PC-9 (cell line): ENCODE data around the gene TANC1. TPM values are rescaled to one million over a fixed set of nuclear protein-coding genes. Genes with fewer than 3 reads are reported as not detected.
A peak's percentile ranks its signal among the peaks of the same experiment; 100 is the strongest.

Experiments used
- BruUV-seq: library from RNA; stranded (reverse); fragments of 400-500 nt; replicated peaks from 2 replicates; lab custom pipeline; 2021; lab: Mats Ljungman, UMichigan
- CTCF ChIA-PET: fragments of 300-600 bp; sonication (Branson Sonifier 250); formaldehyde crosslinking; loops from one replicate; lab custom pipeline; 2022; ENCODE audit warnings: antibody characterized with exemption; lab: Charles Lee
- POLR2A ChIA-PET: fragments of 300-600 bp; sonication (Branson Sonifier 250); formaldehyde crosslinking; loops from one replicate; lab custom pipeline; 2022; ENCODE audit warnings: antibody characterized with exemption; ENCODE audit not compliant: unreplicated experiment; lab: Charles Lee
- DNase-seq, 2 experiments: peaks; one replicate each; pipeline versions ENCODE4 v3.0.0 to v3.0.0-alpha.2; 2015 to 2022; ENCODE audit warnings: mixed read lengths in 1 of 2
- H2AFZ ChIP-seq: fragments of 200-600 bp; sonication (generic); 2 replicates; pipeline ENCODE4 v1.8.1; 2017; ENCODE audit warnings: antibody characterized with exemption
- H3F3A ChIP-seq: fragments of 200-600 bp; sonication (generic); 2 replicates; pipeline ENCODE4 v1.8.1; 2017; ENCODE audit warnings: antibody characterized with exemption, mild to moderate bottlenecking, low read depth; ENCODE audit not compliant: insufficient read depth
- H3K27ac ChIP-seq: fragments of 200-600 bp; sonication (generic); 2 replicates; pipeline ENCODE4 v1.6.1; 2016; ENCODE audit warnings: mixed run types
- H3K27me3 ChIP-seq: fragments of 200-600 bp; sonication (generic); 2 replicates; pipeline ENCODE4 v1.6.1; 2016; ENCODE audit warnings: low read depth, mixed run types; ENCODE audit not compliant: insufficient read depth
- H3K36me3 ChIP-seq: fragments of 200-600 bp; sonication (generic); 2 replicates; pipeline ENCODE4 v1.6.1; 2016; ENCODE audit warnings: low read depth, mixed run types
- H3K4me1 ChIP-seq: fragments of 200-600 bp; sonication (generic); replicated peaks from 2 replicates; pipeline ENCODE4 v1.6.1; 2016; ENCODE audit warnings: mixed run types; ENCODE audit not compliant: insufficient read depth
- H3K4me2 ChIP-seq: fragments of 200-600 bp; sonication (generic); 2 replicates; pipeline ENCODE4 v1.6.1; 2017; ENCODE audit warnings: mixed run types
- H3K4me3 ChIP-seq: fragments of 200-600 bp; sonication (generic); 2 replicates; pipeline ENCODE4 v1.6.1; 2016; ENCODE audit warnings: mixed run types
- H3K79me2 ChIP-seq: fragments of 200-600 bp; sonication (generic); 2 replicates; pipeline ENCODE4 v1.6.1; 2017; ENCODE audit warnings: low read depth, mixed run types
- H3K9me2 ChIP-seq: fragments of 200-600 bp; sonication (generic); 2 replicates; pipeline ENCODE4 v1.8.1; 2017; ENCODE audit warnings: mild to moderate bottlenecking; ENCODE audit not compliant: insufficient read depth
- H3K9me3 ChIP-seq: fragments of 200-600 bp; sonication (generic); 2 replicates; pipeline ENCODE4 v1.8.1; 2016; ENCODE audit warnings: low read depth; ENCODE audit not compliant: insufficient read depth
- H4K20me1 ChIP-seq: fragments of 200-600 bp; sonication (generic); 2 replicates; pipeline ENCODE4 v1.8.1; 2017; ENCODE audit not compliant: insufficient read depth
- EZH2 ChIP-seq: fragments of 200-600 bp; sonication (generic); IDR thresholded peaks from 2 replicates; pipeline ENCODE4 v1.8.0; 2017; ENCODE audit warnings: antibody characterized with exemption, low read depth
- intact Hi-C: fragments of 100-400 bp; cut with micrococcal nuclease; formaldehyde crosslinking; loops from one replicate; pipeline ENCODE4 v1.10.0; 2022; ENCODE audit not compliant: unreplicated experiment
- total RNA-seq: library from RNA; stranded (reverse); gene quantifications from 2 replicates; pipeline ENCODE4 v1.2.3, GENCODE V29; 2021
- TF ChIP-seq, protein P1 (sequence below): fragments of 200-600 bp; sonication (generic); conservative IDR thresholded peaks from 2 replicates; pipeline ENCODE4 v1.6.1; 2017; ENCODE audit warnings: mixed run types, antibody characterized with exemption, mild to moderate bottlenecking, moderate library complexity

The TANC1 gene
- total RNA-seq, 1 experiment from 2014 or later, result 26.0 TPM

DNA sequence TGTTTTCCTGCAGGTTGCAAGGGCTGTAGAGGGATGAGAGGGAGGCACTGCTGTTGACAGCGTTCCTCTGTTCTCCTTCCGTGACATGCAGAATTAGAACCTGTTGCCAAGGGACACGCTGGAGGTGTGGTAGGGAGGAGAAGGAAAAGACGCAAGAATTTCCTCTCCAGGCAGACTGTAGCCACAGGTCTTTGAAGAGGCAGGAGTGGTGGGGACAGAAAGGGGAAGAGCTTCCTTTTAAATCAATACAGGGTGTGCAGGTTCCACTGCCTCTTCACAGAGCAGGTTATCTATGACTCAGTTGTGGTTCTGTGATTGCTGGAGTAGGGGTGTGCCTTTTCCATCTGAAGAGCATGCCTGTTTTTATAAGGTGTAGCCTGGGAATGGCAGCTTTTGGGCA, 185.0 kb downstream of the TANC1 start:
- ChIA-PET CTCF (no interaction called here), POLR2A (interaction anchor here (0.6 kb wide), 2 partner anchors 84 to 724 kb away, joined by 3 read pairs; no protein-coding TSS in a partner anchor)
- Histone ChIP-seq H3K4me1 (peaks cover 63% of the 10 kb centered on the region), H2AFZ (no peak overlapping the region), H3K9me2 (no peaks in the 10 kb centered on the region), H4K20me1 (no peaks in the 10 kb centered on the region), H3F3A (peaks cover 49% of the 10 kb centered on the region), H3K4me2 (peak overlapping the region; percentile 65), H3K27me3 (no peaks in the 10 kb centered on the region), H3K79me2 (peaks cover 21% of the 10 kb centered on the region), H3K9me3 (no peaks in the 10 kb centered on the region), H3K4me3 (no peak overlapping the region), H3K36me3 (no peaks in the 10 kb centered on the region), H3K27ac (peak overlapping the region; percentile 86)
- TF ChIP-seq, protein P1, sequence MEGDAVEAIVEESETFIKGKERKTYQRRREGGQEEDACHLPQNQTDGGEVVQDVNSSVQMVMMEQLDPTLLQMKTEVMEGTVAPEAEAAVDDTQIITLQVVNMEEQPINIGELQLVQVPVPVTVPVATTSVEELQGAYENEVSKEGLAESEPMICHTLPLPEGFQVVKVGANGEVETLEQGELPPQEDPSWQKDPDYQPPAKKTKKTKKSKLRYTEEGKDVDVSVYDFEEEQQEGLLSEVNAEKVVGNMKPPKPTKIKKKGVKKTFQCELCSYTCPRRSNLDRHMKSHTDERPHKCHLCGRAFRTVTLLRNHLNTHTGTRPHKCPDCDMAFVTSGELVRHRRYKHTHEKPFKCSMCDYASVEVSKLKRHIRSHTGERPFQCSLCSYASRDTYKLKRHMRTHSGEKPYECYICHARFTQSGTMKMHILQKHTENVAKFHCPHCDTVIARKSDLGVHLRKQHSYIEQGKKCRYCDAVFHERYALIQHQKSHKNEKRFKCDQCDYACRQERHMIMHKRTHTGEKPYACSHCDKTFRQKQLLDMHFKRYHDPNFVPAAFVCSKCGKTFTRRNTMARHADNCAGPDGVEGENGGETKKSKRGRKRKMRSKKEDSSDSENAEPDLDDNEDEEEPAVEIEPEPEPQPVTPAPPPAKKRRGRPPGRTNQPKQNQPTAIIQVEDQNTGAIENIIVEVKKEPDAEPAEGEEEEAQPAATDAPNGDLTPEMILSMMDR, result no peak
- no peak for TF ChIP-seq EZH2
- no TSS peak for BruUV-seq
- intact Hi-C loops, result loop anchor here (1.0 kb wide), 1 partner anchor 29 kb away; no protein-coding TSS in a partner anchor
- peak; percentile 61 to 95 for DNase-seq

DNA sequence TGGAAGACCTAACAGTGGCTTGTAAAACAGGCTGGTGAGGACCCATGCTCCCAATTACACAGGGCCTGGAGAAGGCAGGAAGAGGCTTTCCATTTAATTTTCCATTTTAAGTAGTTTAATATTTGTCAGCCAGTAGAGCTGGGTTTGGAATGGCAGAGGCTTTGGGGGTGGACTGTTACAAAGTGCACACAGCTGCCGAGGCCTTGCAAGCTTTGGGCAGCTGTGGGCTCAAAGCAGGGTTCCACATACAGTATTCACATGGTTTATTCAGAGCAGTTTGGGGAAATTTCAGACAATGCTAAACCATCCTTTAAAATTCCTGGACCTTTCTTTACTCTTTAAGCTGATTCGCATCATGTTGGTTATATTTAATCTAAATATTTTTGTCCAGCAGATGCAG, 185.5 kb downstream of the TANC1 start:
- H3K27ac ChIP-seq, result peak overlapping the region; percentile 86
- no peak overlapping the region for H2AFZ ChIP-seq
- H3K9me2 ChIP-seq, result no peaks in the 10 kb centered on the region
- TF ChIP-seq, protein P1, result no peak
- no peak for TF ChIP-seq EZH2
- BruUV-seq, result no TSS peak
- ChIA-PET POLR2A (no interaction called here), CTCF (no interaction called here)
- peaks cover 63% of the 10 kb centered on the region for H3K4me1 ChIP-seq
- H3K27me3 ChIP-seq, result no peaks in the 10 kb centered on the region
- H3K79me2 ChIP-seq, result peaks cover 21% of the 10 kb centered on the region
- intact Hi-C loops, result loop anchor here (1.0 to 2.0 kb wide), 2 partner anchors 23 to 30 kb away; no protein-coding TSS in a partner anchor
- H4K20me1 ChIP-seq, result no peaks in the 10 kb centered on the region
- H3K36me3 ChIP-seq, result no peaks in the 10 kb centered on the region
- peak overlapping the region; percentile 65 for H3K4me2 ChIP-seq
- no peak overlapping the region for H3K4me3 ChIP-seq
- peaks cover 49% of the 10 kb centered on the region for H3F3A ChIP-seq
- no peak for DNase-seq
- no peaks in the 10 kb centered on the region for H3K9me3 ChIP-seq

DNA sequence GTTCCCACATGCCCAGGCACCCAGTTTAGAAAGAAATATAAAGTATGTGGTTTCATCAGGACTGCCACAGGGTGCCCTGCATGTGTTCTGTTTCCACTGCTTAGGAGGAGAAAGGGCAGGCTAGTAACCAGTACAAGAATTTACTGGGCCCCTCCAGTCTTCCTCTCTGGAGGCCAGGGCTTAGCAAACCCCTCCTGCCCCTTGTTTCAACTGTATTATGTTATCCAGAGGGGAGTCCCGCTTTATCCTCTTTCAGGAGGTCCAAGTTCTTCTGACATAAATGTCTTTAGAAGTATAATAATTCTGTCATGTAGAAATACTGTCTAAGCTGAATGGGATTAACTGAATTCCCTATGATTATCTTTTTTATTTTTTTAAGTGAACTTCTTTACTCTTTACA, 185.9 kb downstream of the TANC1 start:
- no peaks in the 10 kb centered on the region for H3K27me3 ChIP-seq
- BruUV-seq, result no TSS peak
- H2AFZ ChIP-seq, result no peak overlapping the region
- H3K79me2 ChIP-seq, result peaks cover 21% of the 10 kb centered on the region
- no peaks in the 10 kb centered on the region for H4K20me1 ChIP-seq
- TF ChIP-seq, protein P1, result no peak
- no peak for TF ChIP-seq EZH2
- no peaks in the 10 kb centered on the region for H3K36me3 ChIP-seq
- peak overlapping the region; percentile 65 for H3K4me2 ChIP-seq
- H3K4me1 ChIP-seq, result peaks cover 63% of the 10 kb centered on the region
- H3K9me2 ChIP-seq, result no peaks in the 10 kb centered on the region
- intact Hi-C loops, result loop anchor here (2.0 kb wide), 1 partner anchor 22 kb away; no protein-coding TSS in a partner anchor
- DNase-seq, result no peak
- H3F3A ChIP-seq, result peaks cover 49% of the 10 kb centered on the region
- POLR2A ChIA-PET, result interaction anchor here (0.7 kb wide), 1 partner anchor 1097 kb away, joined by 10 read pairs; no protein-coding TSS in a partner anchor
- no peak overlapping the region for H3K4me3 ChIP-seq
- H3K27ac ChIP-seq, result peak overlapping the region; percentile 86
- no peaks in the 10 kb centered on the region for H3K9me3 ChIP-seq
- CTCF ChIA-PET, result no interaction called here
